ENCODE data around the gene KLHL3. TPM values are rescaled to one million over a fixed set of nuclear protein-coding genes. Genes with fewer than 3 reads are reported as not detected.
"Not testable (repeated sequence)": the region's sequence is repeated elsewhere in the genome, so short reads cannot be mapped to it uniquely, and the experiment has no call there.

Gene KLHL3
- total RNA-seq, result 1.2 and 2.2 TPM in 2 replicates

DNA sequence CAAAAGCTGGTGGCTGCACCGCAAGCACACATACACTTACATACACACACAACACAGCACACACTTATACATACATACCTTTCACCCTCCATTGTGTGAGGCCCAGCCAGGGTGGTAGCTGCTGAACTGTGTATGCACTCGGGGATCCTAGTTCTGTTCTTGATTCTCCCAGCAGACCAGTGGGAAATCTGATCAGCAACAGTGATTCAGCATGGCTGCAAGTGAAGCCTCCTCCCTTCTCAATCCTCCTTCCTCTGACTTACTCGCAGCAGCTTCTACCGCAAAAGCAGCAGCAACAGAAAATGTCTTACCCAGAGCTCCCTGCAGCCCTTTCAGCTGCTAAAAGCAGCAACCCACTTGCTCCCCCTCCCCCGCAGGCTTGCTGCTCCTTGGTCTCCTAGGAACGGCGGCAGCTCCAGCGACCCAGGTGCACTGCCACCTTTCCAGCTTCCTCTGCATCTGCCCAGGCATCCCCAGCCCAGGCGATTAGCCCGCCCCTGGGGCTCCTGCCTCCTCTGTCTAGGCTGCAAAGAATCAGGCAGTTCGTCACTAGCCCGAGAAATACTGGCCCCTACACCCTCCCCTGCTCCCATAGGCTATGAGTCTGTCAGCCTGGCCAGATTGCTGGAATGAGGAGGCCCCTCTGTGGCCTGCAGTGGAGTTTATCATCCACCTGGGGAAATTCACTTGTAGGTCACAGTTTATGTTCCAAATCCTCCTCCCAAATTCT is at the start of gene KLHL3:
KLHL3 (minus strand) TSS at position 535 of the 730 bp plus-strand sequence; CDS start at position 92, 443 bp downstream.
- Mint-ChIP-seq H3K36me3 (ENCODE audit: low read depth) (no peaks in the 10 kb centered on the region), H3K4me3 (no peak within 1 kb of the TSS), H3K27me3 (ENCODE audit: insufficient read depth) (peaks cover 11% of the 10 kb centered on the region), H3K4me1 (ENCODE audit: low read depth) (no peaks in the 10 kb centered on the region), H3K9me3 (peaks cover 5% of the 10 kb centered on the region), H3K27ac (no peak within 1 kb of the TSS)
- intact Hi-C loops (cut with micrococcal nuclease), result no loop called here
- peak; percentile 13 for DNase-seq (ENCODE audit: low spot score)

GRCh38 chr5:137782984-137783536 is 47.2 kb upstream of the KLHL3 start:
- H3K36me3 Mint-ChIP-seq (ENCODE audit: low read depth), result no peaks in the 10 kb centered on the region
- no peak for DNase-seq (ENCODE audit: low spot score)
- H3K27me3 Mint-ChIP-seq (ENCODE audit: insufficient read depth), result peaks cover 20% of the 10 kb centered on the region
- H3K9me3 Mint-ChIP-seq, result peaks cover under 1% of the 10 kb centered on the region
- H3K4me1 Mint-ChIP-seq (ENCODE audit: low read depth), result no peaks in the 10 kb centered on the region
- no peak overlapping the region for H3K4me3 Mint-ChIP-seq
- intact Hi-C loops (cut with micrococcal nuclease), result no loop called here
- H3K27ac Mint-ChIP-seq, result no peak overlapping the region

DNA sequence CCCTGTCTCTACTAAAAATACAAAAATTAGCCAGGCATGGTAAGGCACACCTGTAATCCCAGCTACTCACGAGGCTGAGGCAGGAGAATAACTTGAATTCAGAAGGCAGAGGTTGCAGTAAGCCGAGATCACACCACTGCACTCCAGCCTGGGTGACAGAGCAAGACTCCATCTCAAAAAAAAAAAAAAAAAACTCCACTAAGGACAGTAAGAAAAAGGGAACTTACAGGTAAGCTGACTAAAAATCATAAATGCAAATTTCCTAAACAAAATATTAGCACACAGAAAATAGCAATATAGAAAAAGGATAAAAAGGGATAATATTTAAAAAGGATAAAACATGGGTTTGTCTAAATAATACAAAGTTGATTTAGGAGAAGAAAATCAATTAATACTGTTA is 46.2 kb upstream of the KLHL3 start:
- Mint-ChIP-seq H3K4me3 (no peak overlapping the region), H3K36me3 (ENCODE audit: low read depth) (no peaks in the 10 kb centered on the region), H3K9me3 (no peaks in the 10 kb centered on the region), H3K4me1 (ENCODE audit: low read depth) (no peaks in the 10 kb centered on the region), H3K27ac (no peak overlapping the region), H3K27me3 (ENCODE audit: insufficient read depth) (peaks cover 14% of the 10 kb centered on the region)
- no peak for DNase-seq (ENCODE audit: low spot score)
- intact Hi-C loops (cut with micrococcal nuclease), result no loop called here

DNA sequence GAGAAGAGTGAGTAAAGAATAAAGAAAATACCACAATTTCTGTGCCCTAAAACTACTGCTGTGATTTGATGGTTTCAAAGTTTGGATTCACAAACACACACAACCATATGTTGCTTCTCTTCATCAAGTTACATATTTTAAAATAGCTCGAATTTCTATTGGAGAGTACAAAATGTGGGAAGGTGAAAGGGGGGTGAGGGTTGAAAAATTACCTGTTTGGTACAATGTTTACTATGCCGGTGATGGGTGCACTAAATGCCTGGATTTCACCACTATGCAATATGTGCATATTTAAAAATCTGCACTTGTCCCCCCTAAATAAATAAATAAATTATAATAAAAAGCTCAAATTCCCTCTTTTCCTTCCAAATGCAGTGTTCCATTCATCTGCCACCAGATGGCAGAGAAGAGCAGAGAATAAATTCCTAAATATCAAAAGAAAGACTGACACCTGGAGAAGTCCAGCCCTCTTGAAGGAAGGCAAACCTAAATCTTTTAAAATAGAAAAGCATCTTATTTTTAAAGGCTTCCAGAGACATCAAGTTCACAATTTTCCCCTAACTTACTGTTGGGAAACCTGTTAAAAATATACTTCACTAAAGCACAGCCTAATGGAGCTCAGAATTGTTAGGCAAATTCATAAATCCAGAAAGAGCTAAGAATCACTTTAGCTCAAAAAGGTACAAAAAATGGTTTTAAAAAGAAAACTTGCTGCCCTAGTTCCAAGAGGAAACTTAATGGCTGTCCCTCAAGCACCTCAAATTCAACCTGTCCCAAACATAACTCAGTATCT is 43.1 kb upstream of the KLHL3 start:
- Mint-ChIP-seq H3K4me1 (ENCODE audit: low read depth) (no peaks in the 10 kb centered on the region), H3K27ac (no peak overlapping the region), H3K36me3 (ENCODE audit: low read depth) (no peaks in the 10 kb centered on the region), H3K9me3 (no peaks in the 10 kb centered on the region), H3K4me3 (no peak overlapping the region), H3K27me3 (ENCODE audit: insufficient read depth) (peaks cover 8% of the 10 kb centered on the region)
- intact Hi-C loops (cut with micrococcal nuclease), result loop anchor here (1.0 kb wide), 3 partner anchors 257 to 354 kb away; no protein-coding TSS in a partner anchor
- DNase-seq (ENCODE audit: low spot score), result no peak

DNA sequence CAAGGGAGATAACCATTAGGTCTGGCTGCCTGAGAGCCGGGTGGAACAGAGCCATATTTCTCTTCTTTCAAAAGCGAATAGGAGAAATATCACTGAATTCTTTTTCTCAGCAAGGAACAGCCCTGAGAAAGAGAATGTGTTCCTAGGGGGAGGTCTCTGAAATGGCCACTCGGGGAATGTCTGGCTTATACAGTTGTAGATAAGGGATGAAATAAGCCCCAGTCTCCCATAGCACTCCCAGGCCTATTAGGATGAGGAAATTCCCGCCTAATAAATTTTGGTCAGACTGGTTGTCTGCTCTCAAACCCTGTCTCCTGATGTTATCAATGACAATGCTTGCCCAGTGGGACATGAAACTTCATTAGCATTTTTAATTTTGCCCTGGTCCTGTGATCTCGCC is 32.0 kb upstream of the KLHL3 start:
- H3K9me3 Mint-ChIP-seq, result peaks cover 23% of the 10 kb centered on the region
- H3K27ac Mint-ChIP-seq; H3K4me3 Mint-ChIP-seq; DNase-seq (ENCODE audit: low spot score); H3K4me1 Mint-ChIP-seq (ENCODE audit: low read depth); intact Hi-C loops (cut with micrococcal nuclease); H3K36me3 Mint-ChIP-seq (ENCODE audit: low read depth): not testable (repeated sequence)
- H3K27me3 Mint-ChIP-seq (ENCODE audit: insufficient read depth), result peaks cover 13% of the 10 kb centered on the region

DNA sequence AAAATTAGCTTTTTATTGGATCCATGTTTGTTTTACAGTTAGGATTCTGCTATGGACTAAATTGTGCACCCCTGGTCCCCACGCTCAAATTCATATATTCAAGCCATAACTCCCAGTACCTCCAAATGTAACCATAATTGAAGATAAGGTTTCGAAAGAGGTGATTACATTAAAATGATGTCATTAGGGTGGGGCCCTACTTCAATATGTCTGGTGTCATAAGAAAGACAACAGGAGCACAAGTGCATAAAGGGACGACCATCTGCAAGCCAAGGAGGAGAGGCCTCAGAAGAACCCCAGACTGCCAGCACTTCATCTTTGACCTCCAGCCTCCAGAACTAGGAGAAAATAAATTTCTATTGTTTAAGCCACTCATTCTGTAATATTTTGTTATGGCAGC is 25.7 kb upstream of the KLHL3 start:
- Mint-ChIP-seq H3K36me3 (ENCODE audit: low read depth) (peaks cover under 1% of the 10 kb centered on the region), H3K9me3 (no peaks in the 10 kb centered on the region), H3K4me3 (no peak overlapping the region), H3K27me3 (ENCODE audit: insufficient read depth) (peaks cover 15% of the 10 kb centered on the region), H3K4me1 (ENCODE audit: low read depth) (no peaks in the 10 kb centered on the region), H3K27ac (no peak overlapping the region)
- intact Hi-C loops (cut with micrococcal nuclease), result no loop called here
- no peak for DNase-seq (ENCODE audit: low spot score)

GRCh38 chr5:137760719-137761516 is 25.0 kb upstream of the KLHL3 start:
- peaks cover 2% of the 10 kb centered on the region for H3K36me3 Mint-ChIP-seq (ENCODE audit: low read depth)
- intact Hi-C loops (cut with micrococcal nuclease), result no loop called here
- H3K9me3 Mint-ChIP-seq, result no peaks in the 10 kb centered on the region
- DNase-seq (ENCODE audit: low spot score), result no peak
- H3K27me3 Mint-ChIP-seq (ENCODE audit: insufficient read depth), result peaks cover 15% of the 10 kb centered on the region
- H3K27ac Mint-ChIP-seq, result no peak overlapping the region
- H3K4me3 Mint-ChIP-seq, result no peak overlapping the region
- H3K4me1 Mint-ChIP-seq (ENCODE audit: low read depth), result no peaks in the 10 kb centered on the region

DNA sequence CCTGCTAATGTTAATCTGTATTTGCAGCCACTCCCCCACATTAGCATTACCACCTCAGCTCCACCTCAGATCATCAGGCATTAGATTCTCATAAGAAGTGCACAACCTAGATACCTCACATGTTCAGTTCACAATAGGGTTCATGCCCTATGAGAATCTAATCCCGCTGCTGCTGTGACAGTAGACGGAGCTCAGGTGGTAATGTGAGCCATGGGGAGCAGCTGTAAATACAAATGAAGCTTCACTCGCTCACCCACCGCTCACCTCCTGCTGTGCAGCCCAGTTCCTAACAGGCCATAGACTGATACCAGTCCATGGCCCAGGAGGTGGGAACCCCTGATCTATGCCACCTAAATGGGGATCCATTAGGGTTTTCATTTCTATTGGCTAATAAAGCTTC is 24.4 kb upstream of the KLHL3 start:
- Mint-ChIP-seq H3K27me3 (ENCODE audit: insufficient read depth) (peaks cover 11% of the 10 kb centered on the region), H3K9me3 (no peaks in the 10 kb centered on the region), H3K27ac (no peak overlapping the region), H3K4me1 (ENCODE audit: low read depth) (no peaks in the 10 kb centered on the region), H3K36me3 (ENCODE audit: low read depth) (peaks cover 5% of the 10 kb centered on the region), H3K4me3 (no peak overlapping the region)
- no peak for DNase-seq (ENCODE audit: low spot score)
- intact Hi-C loops (cut with micrococcal nuclease), result no loop called here

GRCh38 chr5:137758715-137759306 is 22.9 kb upstream of the KLHL3 start:
- intact Hi-C loops (cut with micrococcal nuclease), result loop anchor here (10.0 kb wide), 3 partner anchors 706 to 1536 kb away; partner anchors contain the start of genes EGR1, ETF1 and MATR3
- H3K9me3 Mint-ChIP-seq, result no peaks in the 10 kb centered on the region
- peaks cover 12% of the 10 kb centered on the region for H3K27me3 Mint-ChIP-seq (ENCODE audit: insufficient read depth)
- H3K36me3 Mint-ChIP-seq (ENCODE audit: low read depth), result peaks cover 5% of the 10 kb centered on the region
- no peaks in the 10 kb centered on the region for H3K4me1 Mint-ChIP-seq (ENCODE audit: low read depth)
- no peak overlapping the region for H3K4me3 Mint-ChIP-seq
- H3K27ac Mint-ChIP-seq, result no peak overlapping the region
- DNase-seq (ENCODE audit: low spot score), result no peak

GRCh38 chr5:137758121-137758520 is 22.2 kb upstream of the KLHL3 start:
- Mint-ChIP-seq H3K27ac (no peak overlapping the region), H3K27me3 (ENCODE audit: insufficient read depth) (peaks cover 12% of the 10 kb centered on the region), H3K9me3 (no peaks in the 10 kb centered on the region), H3K4me3 (no peak overlapping the region), H3K36me3 (ENCODE audit: low read depth) (peaks cover 5% of the 10 kb centered on the region), H3K4me1 (ENCODE audit: low read depth) (no peaks in the 10 kb centered on the region)
- intact Hi-C loops (cut with micrococcal nuclease), result loop anchor here (10.0 kb wide), 3 partner anchors 707 to 1537 kb away; partner anchors contain the start of genes EGR1, ETF1 and MATR3
- no peak for DNase-seq (ENCODE audit: low spot score)

GRCh38 chr5:137757634-137758033 is 21.7 kb upstream of the KLHL3 start:
- H3K36me3 Mint-ChIP-seq (ENCODE audit: low read depth), result peaks cover 10% of the 10 kb centered on the region
- H3K9me3 Mint-ChIP-seq, result no peaks in the 10 kb centered on the region
- intact Hi-C loops (cut with micrococcal nuclease), result loop anchor here (10.0 kb wide), 3 partner anchors 707 to 1537 kb away; partner anchors contain the start of genes EGR1, ETF1 and MATR3
- peaks cover 12% of the 10 kb centered on the region for H3K27me3 Mint-ChIP-seq (ENCODE audit: insufficient read depth)
- H3K4me3 Mint-ChIP-seq, result no peak overlapping the region
- no peaks in the 10 kb centered on the region for H3K4me1 Mint-ChIP-seq (ENCODE audit: low read depth)
- no peak overlapping the region for H3K27ac Mint-ChIP-seq
- no peak for DNase-seq (ENCODE audit: low spot score)
